ENCODE data around the gene GRM8. TPM values are rescaled to one million over a fixed set of nuclear protein-coding genes. Genes with fewer than 3 reads are reported as not detected.

GRM8 gene
- total RNA-seq, 1 experiment from 2014 or later = not detected

DNA sequence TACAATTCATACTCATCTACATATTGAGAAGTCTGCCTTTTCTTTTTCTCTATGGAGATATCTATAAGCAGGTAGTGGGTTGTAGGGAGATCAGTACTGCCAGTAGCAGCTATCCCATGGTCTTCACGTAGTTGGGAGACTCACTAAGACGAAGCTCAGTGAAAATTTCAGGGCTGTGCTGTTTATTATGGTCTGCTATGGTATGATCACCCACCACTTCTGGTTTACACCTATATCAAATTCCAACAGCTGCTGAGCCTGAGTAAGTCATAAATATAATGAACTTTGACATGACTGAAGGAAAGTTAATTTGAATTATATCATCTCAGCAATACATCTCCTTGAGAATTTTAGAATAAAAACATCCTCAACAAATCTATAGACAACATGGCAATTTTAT is 741.7 kb downstream of the GRM8 start:
- TF ChIP-seq EZH2phosphoT487 (IDR thresholded peaks at IDR 0.05; ENCODE audit: borderline replicate concordance, low read length) (no peak), EZH2 (IDR thresholded peaks at IDR 0.05; ENCODE audit: low read length, unreplicated experiment) (no peak)
- TF ChIP-seq, protein P1, sequence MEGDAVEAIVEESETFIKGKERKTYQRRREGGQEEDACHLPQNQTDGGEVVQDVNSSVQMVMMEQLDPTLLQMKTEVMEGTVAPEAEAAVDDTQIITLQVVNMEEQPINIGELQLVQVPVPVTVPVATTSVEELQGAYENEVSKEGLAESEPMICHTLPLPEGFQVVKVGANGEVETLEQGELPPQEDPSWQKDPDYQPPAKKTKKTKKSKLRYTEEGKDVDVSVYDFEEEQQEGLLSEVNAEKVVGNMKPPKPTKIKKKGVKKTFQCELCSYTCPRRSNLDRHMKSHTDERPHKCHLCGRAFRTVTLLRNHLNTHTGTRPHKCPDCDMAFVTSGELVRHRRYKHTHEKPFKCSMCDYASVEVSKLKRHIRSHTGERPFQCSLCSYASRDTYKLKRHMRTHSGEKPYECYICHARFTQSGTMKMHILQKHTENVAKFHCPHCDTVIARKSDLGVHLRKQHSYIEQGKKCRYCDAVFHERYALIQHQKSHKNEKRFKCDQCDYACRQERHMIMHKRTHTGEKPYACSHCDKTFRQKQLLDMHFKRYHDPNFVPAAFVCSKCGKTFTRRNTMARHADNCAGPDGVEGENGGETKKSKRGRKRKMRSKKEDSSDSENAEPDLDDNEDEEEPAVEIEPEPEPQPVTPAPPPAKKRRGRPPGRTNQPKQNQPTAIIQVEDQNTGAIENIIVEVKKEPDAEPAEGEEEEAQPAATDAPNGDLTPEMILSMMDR (conservative IDR thresholded peaks at IDR 0.05; ENCODE audit: low read depth, low read length) = no peak
- Histone ChIP-seq H3K9me3 (ENCODE audit: low read length) (no peaks in the 10 kb centered on the region), H3K36me3 (ENCODE audit: low read depth, low read length) (no peaks in the 10 kb centered on the region), H3K4me3 (ENCODE audit: low read length) (no peak overlapping the region), H3K27ac (ENCODE audit: low read length) (no peak overlapping the region), H3K9me2 (replicated peaks; ENCODE audit: low read length) (no peaks in the 10 kb centered on the region), H4K20me1 (ENCODE audit: low read length) (no peaks in the 10 kb centered on the region), H3K4me2 (ENCODE audit: low read length) (no peak overlapping the region), H3K9ac (ENCODE audit: low read length) (no peak overlapping the region), H3K4me1 (ENCODE audit: insufficient read depth, low read length) (no peaks in the 10 kb centered on the region), H3K79me2 (ENCODE audit: low read length) (no peaks in the 10 kb centered on the region), H2AFZ (ENCODE audit: low read length) (no peak overlapping the region), H3F3A (ENCODE audit: low read length, unreplicated experiment) (no peaks in the 10 kb centered on the region), H3K27me3 (ENCODE audit: low read length) (no peaks in the 10 kb centered on the region)
- ATAC-seq (no peak), DNase-seq (no peak)
- CTCF ChIA-PET = no interaction called here
- intact Hi-C loops (cut with micrococcal nuclease) = no loop called here
- POLR2A ChIA-PET (ENCODE audit: unreplicated experiment) = no interaction called here
- BruUV-seq (replicated peaks) = no TSS peak

DNA sequence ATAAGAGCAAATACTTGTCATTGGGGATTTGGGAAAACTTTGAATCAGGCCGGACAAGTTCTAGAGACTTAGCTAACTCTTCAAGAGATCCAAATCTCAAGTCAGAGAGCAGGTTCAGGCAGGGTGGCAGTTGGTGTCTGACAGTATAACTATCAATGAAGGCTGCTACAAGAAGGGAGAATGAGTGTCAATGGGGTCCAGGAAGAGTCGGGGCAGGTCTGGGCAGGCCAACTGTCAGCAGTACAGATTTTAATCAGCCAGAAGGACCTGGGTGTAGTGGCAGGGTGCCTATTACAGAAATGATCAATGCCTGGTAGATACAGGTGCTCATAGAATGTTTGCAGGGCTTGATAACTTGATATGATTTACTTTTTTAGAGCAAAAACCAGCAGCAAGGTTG is 751.1 kb downstream of the GRM8 start:
- ATAC-seq (no peak), DNase-seq (no peak)
- intact Hi-C loops (cut with micrococcal nuclease) = no loop called here
- Histone ChIP-seq H3K36me3 (ENCODE audit: low read depth, low read length) (no peaks in the 10 kb centered on the region), H3F3A (ENCODE audit: low read length, unreplicated experiment) (no peaks in the 10 kb centered on the region), H4K20me1 (ENCODE audit: low read length) (no peaks in the 10 kb centered on the region), H3K9me3 (ENCODE audit: low read length) (peaks cover 4% of the 10 kb centered on the region), H3K4me2 (ENCODE audit: low read length) (no peak overlapping the region), H3K9me2 (replicated peaks; ENCODE audit: low read length) (no peaks in the 10 kb centered on the region), H3K9ac (ENCODE audit: low read length) (no peak overlapping the region), H3K4me3 (ENCODE audit: low read length) (no peak overlapping the region), H3K79me2 (ENCODE audit: low read length) (no peaks in the 10 kb centered on the region), H3K27me3 (ENCODE audit: low read length) (no peaks in the 10 kb centered on the region), H3K27ac (ENCODE audit: low read length) (no peak overlapping the region), H3K4me1 (ENCODE audit: insufficient read depth, low read length) (no peaks in the 10 kb centered on the region), H2AFZ (ENCODE audit: low read length) (no peak overlapping the region)
- ChIA-PET POLR2A (ENCODE audit: unreplicated experiment) (no interaction called here), CTCF (no interaction called here)
- no TSS peak for BruUV-seq (replicated peaks)
- no peak for TF ChIP-seq EZH2 (IDR thresholded peaks at IDR 0.05; ENCODE audit: low read length, unreplicated experiment)
- TF ChIP-seq, protein P1 (conservative IDR thresholded peaks at IDR 0.05; ENCODE audit: low read depth, low read length) = no peak

DNA sequence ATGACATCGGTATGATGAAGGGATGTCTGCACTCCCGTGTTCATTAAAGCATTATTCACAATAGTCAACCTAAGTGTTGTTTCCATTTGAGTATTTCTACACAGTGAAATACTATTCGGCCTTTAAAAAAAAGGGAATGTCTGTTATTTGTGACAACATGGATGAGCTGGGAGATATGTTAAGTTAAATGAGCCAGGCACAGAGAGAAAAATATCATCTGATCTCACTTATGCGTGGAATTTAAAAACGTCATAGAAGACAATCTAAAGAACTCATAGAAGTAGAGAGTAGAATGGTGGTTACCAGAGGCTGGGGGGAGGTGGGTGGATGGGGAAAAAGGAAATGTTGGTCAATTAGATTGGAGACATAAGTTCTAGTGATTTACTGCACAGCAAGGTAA is 753.3 kb downstream of the GRM8 start:
- H3K4me3 ChIP-seq (ENCODE audit: low read length) = no peak overlapping the region
- no peaks in the 10 kb centered on the region for H3K27me3 ChIP-seq (ENCODE audit: low read length)
- TF ChIP-seq, protein P1 (conservative IDR thresholded peaks at IDR 0.05; ENCODE audit: low read depth, low read length) = no peak
- TF ChIP-seq EZH2 (IDR thresholded peaks at IDR 0.05; ENCODE audit: low read length, unreplicated experiment) = no peak
- TF ChIP-seq EZH2phosphoT487 (IDR thresholded peaks at IDR 0.05; ENCODE audit: borderline replicate concordance, low read length) = no peak
- DNase-seq (no peak), ATAC-seq (no peak)
- H3K27ac ChIP-seq (ENCODE audit: low read length) = no peak overlapping the region
- no peak overlapping the region for H3K4me2 ChIP-seq (ENCODE audit: low read length)
- ChIA-PET POLR2A (ENCODE audit: unreplicated experiment) (no interaction called here), CTCF (no interaction called here)
- H3K9ac ChIP-seq (ENCODE audit: low read length) = no peak overlapping the region
- no peaks in the 10 kb centered on the region for H3K36me3 ChIP-seq (ENCODE audit: low read depth, low read length)
- intact Hi-C loops (cut with micrococcal nuclease) = no loop called here
- H4K20me1 ChIP-seq (ENCODE audit: low read length) = no peaks in the 10 kb centered on the region
- H3K79me2 ChIP-seq (ENCODE audit: low read length) = no peaks in the 10 kb centered on the region
- no peaks in the 10 kb centered on the region for H3F3A ChIP-seq (ENCODE audit: low read length, unreplicated experiment)
- no peaks in the 10 kb centered on the region for H3K9me2 ChIP-seq (replicated peaks; ENCODE audit: low read length)
- peaks cover 4% of the 10 kb centered on the region for H3K9me3 ChIP-seq (ENCODE audit: low read length)
- H2AFZ ChIP-seq (ENCODE audit: low read length) = no peak overlapping the region
- no TSS peak for BruUV-seq (replicated peaks)
- no peaks in the 10 kb centered on the region for H3K4me1 ChIP-seq (ENCODE audit: insufficient read depth, low read length)

Measured in PC-3 (cell line).